K562 (cell line): ENCODE measurements around the gene BSPH1. TPM values are rescaled to one million over a fixed set of nuclear protein-coding genes. Genes with fewer than 3 reads are reported as not detected.

Source experiments
- ATAC-seq: fragments of 200-7000 bp; cut with Tn5 transposase; 3 replicates; pipeline ENCODE4 v1.9.1; 2020; ENCODE audit warnings: moderate library complexity
- BruUV-seq: library from RNA; stranded (reverse); fragments of 400-500 nt; replicated peaks from 2 replicates; lab custom pipeline; 2021; lab: Mats Ljungman, UMichigan
- CTCF ChIA-PET: fragments of 300-600 bp; formaldehyde crosslinking; extraction: SDS; loops from one replicate; lab custom pipeline; 2021; ENCODE audit warnings: low intra/inter-chr PET ratio; lab: Yijun Ruan, JAX
- POLR2A ChIA-PET: fragments of 300-600, 350-650 bp; sonication (Branson Sonifier 250); formaldehyde crosslinking; extraction: SDS; loops from one replicate; lab custom pipeline; 2021; ENCODE audit warnings: antibody characterized with exemption, inconsistent platforms; lab: Yijun Ruan, JAX
- DNase-seq, 4 experiments: peaks; one replicate each; pipeline versions ENCODE4 v3.0.0 to v3.0.0-alpha.2; 2011 to 2018; ENCODE audit warnings: low spot score in 3 of 4, mixed read lengths in 3 of 4; ENCODE audit errors: extremely low read depth in 1 of 4
- FAIRE-seq: peaks from 2 replicates; lab custom pipeline; 2011; peaks lifted over from hg19 to GRCh38; lab: Jason Lieb, UNC
- H2AFZ ChIP-seq: 2 replicates; pipeline ENCODE4 v1.6.0; 2011; ENCODE audit warnings: low read depth, low read length, control low read depth, inconsistent platforms
- H3K27ac ChIP-seq: fragments of 200-600 bp; 3 replicates; pipeline ENCODE4 v1.8.0; 2011; ENCODE audit warnings: low read depth, mild to moderate bottlenecking, control low read depth, inconsistent platforms, low read length, moderate library complexity, mixed read lengths; ENCODE audit errors: extremely low read depth
- H3K27me3 ChIP-seq, 2 experiments: fragments of 300-600 bp in 1 of 2; 2 replicates in 1 of 2; 3 replicates in 1 of 2; pipeline versions ENCODE4 v1.6.0 to v1.8.0; 2011; ENCODE audit warnings: inconsistent platforms in 2 of 2, low read length in 2 of 2, mild to moderate bottlenecking in 1 of 2, mixed read lengths in 1 of 2, moderate library complexity in 1 of 2; ENCODE audit not compliant: control insufficient read depth in 2 of 2, insufficient read depth in 2 of 2
- H3K36me3 ChIP-seq: fragments of 300-600 bp; 3 replicates; pipeline ENCODE4 v1.8.0; 2011; ENCODE audit warnings: mild to moderate bottlenecking, low read length, inconsistent platforms; ENCODE audit not compliant: control insufficient read depth, insufficient read depth
- H3K4me1 ChIP-seq, 2 experiments: fragments of 200-600 bp in 1 of 2; replicated peaks in 1 of 2; 2 replicates in 1 of 2; 3 replicates in 1 of 2; pipeline versions ENCODE4 v1.5.1 to v1.8.0; 2011; ENCODE audit warnings: inconsistent platforms in 2 of 2, low read length in 2 of 2, mild to moderate bottlenecking in 1 of 2, mixed read lengths in 1 of 2, moderate library complexity in 1 of 2; ENCODE audit not compliant: control insufficient read depth in 2 of 2, insufficient read depth in 2 of 2
- H3K4me2 ChIP-seq: 2 replicates; pipeline ENCODE4 v1.6.1; 2011; ENCODE audit warnings: low read length, control low read depth, inconsistent platforms, mixed read lengths; ENCODE audit not compliant: insufficient read depth
- H3K4me3 ChIP-seq: fragments of 200-600 bp; sonication (generic), shearing (Covaris generic); 2 replicates; pipeline ENCODE4 v1.5.1; 2016; ENCODE audit warnings: control low read depth, inconsistent platforms
- H3K79me2 ChIP-seq: fragments of 200-600 bp; 3 replicates; pipeline ENCODE4 v1.8.0; 2011; ENCODE audit warnings: low read length, inconsistent platforms; ENCODE audit not compliant: control insufficient read depth, insufficient read depth
- H3K9ac ChIP-seq, 2 experiments: 2 replicates each; pipeline versions ENCODE4 v1.6.0 to v1.6.1; 2011; ENCODE audit warnings: low read depth in 2 of 2, low read length in 2 of 2, control low read depth in 1 of 2, inconsistent platforms in 1 of 2, mild to moderate bottlenecking in 1 of 2, mixed read lengths in 1 of 2; ENCODE audit not compliant: insufficient read depth in 1 of 2
- H3K9me1 ChIP-seq: one replicate; pipeline ENCODE4 v1.6.0; 2011; ENCODE audit warnings: inconsistent platforms, mild to moderate bottlenecking, low read length, moderate library complexity; ENCODE audit not compliant: control insufficient read depth, insufficient read depth
- H3K9me3 ChIP-seq: replicated peaks from 2 replicates; pipeline ENCODE4 v1.5.1; 2011; ENCODE audit warnings: low read depth, low read length, inconsistent platforms; ENCODE audit not compliant: control insufficient read depth, insufficient read depth
- H4K20me1 ChIP-seq: replicated peaks from 2 replicates; pipeline ENCODE4 v1.6.1; 2011; ENCODE audit warnings: low read length, inconsistent platforms, mixed read lengths; ENCODE audit not compliant: control insufficient read depth, insufficient read depth
- BRD4 ChIP-seq: fragments of 200-600 bp; sonication (generic); IDR thresholded peaks from 2 replicates; pipeline ENCODE4 v1.6.1; 2017; ENCODE audit warnings: inconsistent platforms
- CCAR2 ChIP-seq: fragments of 200-400 bp; formaldehyde crosslinking; IDR thresholded peaks from 2 replicates; pipeline ENCODE4 v1.6.1; 2017; ENCODE audit warnings: mild to moderate bottlenecking, low read depth, low read length
- GTF2A2 ChIP-seq: IDR thresholded peaks from 2 replicates; pipeline ENCODE4 v1.6.1; 2016; ENCODE audit warnings: mild to moderate bottlenecking, missing genetic modification characterization, missing compliant biosample characterization
- HDAC2 ChIP-seq: fragments of 450-650 bp; IDR thresholded peaks from 2 replicates; pipeline ENCODE4 v1.6.1; 2016; ENCODE audit warnings: mild to moderate bottlenecking
- HEY1 ChIP-seq: fragments of 250-450 bp; sonication (Bioruptor Pico); IDR thresholded peaks from 2 replicates; pipeline ENCODE4 v1.5.0; 2020; ENCODE audit warnings: mild to moderate bottlenecking, moderate library complexity, borderline replicate concordance
- HNRNPH1 ChIP-seq: fragments of 200-400 bp; formaldehyde crosslinking; optimal IDR thresholded peaks from 2 replicates; pipeline ENCODE3; 2017; ENCODE audit warnings: low read depth, mild to moderate bottlenecking, low read length, moderate library complexity
- MAFG ChIP-seq: fragments of 450-650 bp; conservative IDR thresholded peaks from 2 replicates; pipeline ENCODE4 v1.6.1; 2016; ENCODE audit warnings: missing genetic modification characterization, missing compliant biosample characterization
- NBN ChIP-seq: fragments of 450-650 bp; IDR thresholded peaks from 2 replicates; pipeline ENCODE4 v1.6.1; 2016; ENCODE audit warnings: low read depth, mild to moderate bottlenecking
- NCOA2 ChIP-seq, 2 experiments: fragments of 450-650 bp; IDR thresholded peaks; 2 replicates each; pipeline ENCODE4 v1.6.1; 2018; ENCODE audit warnings: mild to moderate bottlenecking in 2 of 2, moderate library complexity in 1 of 2; ENCODE audit not compliant: partially characterized antibody in 2 of 2
- POLR2H ChIP-seq: IDR thresholded peaks from 2 replicates; pipeline ENCODE4 v1.6.1; 2016; ENCODE audit warnings: missing genetic modification characterization, low read depth, mild to moderate bottlenecking, control low read depth, missing compliant biosample characterization, moderate library complexity
- ZFP30 ChIP-seq: fragments of 250-450 bp; sonication (Bioruptor Pico); IDR thresholded peaks from 2 replicates; pipeline ENCODE4 v1.8.0; 2022; ENCODE audit warnings: moderate library complexity, mild to moderate bottlenecking, inconsistent platforms, borderline replicate concordance
- ZNF146 ChIP-seq: IDR thresholded peaks from one replicate; pipeline ENCODE4 v1.6.1; 2018; ENCODE audit warnings: missing compliant biosample characterization; ENCODE audit not compliant: unreplicated experiment
- ZNF316 ChIP-seq: fragments of 450-650 bp; IDR thresholded peaks from 2 replicates; pipeline ENCODE4 v1.6.1; 2016
- ZNF444 ChIP-seq: fragments of 250-450 bp; sonication (Bioruptor Pico); IDR thresholded peaks from 2 replicates; pipeline ENCODE4 v1.4.0; 2020; ENCODE audit warnings: mild to moderate bottlenecking, moderate library complexity
- ZNF766 ChIP-seq: fragments of 200-800 bp; sonication (Bioruptor generic); conservative IDR thresholded peaks from 2 replicates; pipeline ENCODE4 v1.6.1; 2016; ENCODE audit warnings: missing genetic modification characterization, missing compliant biosample characterization
- WGBS: fragments of 100-300 bp; shearing (Covaris generic); methylation state at CpG from one replicate; pipeline ENCODE4 v1.1.6; 2016; ENCODE audit warnings: low coverage, mixed read lengths; ENCODE audit not compliant: insufficient coverage; ENCODE audit errors: missing lambda C conversion rate; 5-methylcytosine and 5-hydroxymethylcytosine counted together
- in situ Hi-C: fragments of 300-500 bp; cut with MboI; formaldehyde crosslinking; loops from 4 replicates; pipeline ENCODE4 v1.15.0; 2018; ENCODE audit warnings: inconsistent platforms, mixed read lengths
- intact Hi-C: fragments of 100-400 bp; cut with micrococcal nuclease; formaldehyde crosslinking; loops from 2 replicates; pipeline ENCODE4 v1.14.2; 2022
- polyA plus RNA-seq, 8 experiments: library from polyadenylated mRNA; depleted of rRNA in 4 of 8; stranded (reverse) in 5 of 8; unstranded in 3 of 8; fragments of >200 nt; fragmentation: Nextera tagmentation in 2 of 8; fragmentation: Illumina TruSeq in 1 of 8; extraction: Ambion mirVana in 2 of 8; extraction: Trizol in 1 of 8; gene quantifications; 2 replicates each; pipeline versions ENCODE4 v1.2.1 to v1.2.3, GENCODE V29; 2011 to 2014; ENCODE audit warnings: inconsistent platforms in 1 of 8, missing spikeins in 1 of 8
- total RNA-seq, 7 experiments: library from RNA; depleted of rRNA in 6 of 7; stranded (reverse); fragments of >200 nt in 6 of 7; fragmentation: Illumina TruSeq in 2 of 7; extraction: Trizol in 2 of 7; gene quantifications; 2 replicates each; pipeline versions ENCODE4 v1.2.1 to v1.2.3, GENCODE V29; 2011 to 2021; ENCODE audit warnings: low replicate concordance in 1 of 7
- TF ChIP-seq, protein P1 (sequence below): sonication (generic); formaldehyde crosslinking; IDR thresholded peaks from 2 replicates; pipeline ENCODE4 v1.8.0; 2022; ENCODE audit warnings: missing genetic modification reagents, mild to moderate bottlenecking, borderline replicate concordance
- TF ChIP-seq, protein P2 (sequence below): fragments of 250-450 bp; sonication (Bioruptor Pico); IDR thresholded peaks from 2 replicates; pipeline ENCODE4 v1.8.0; 2021; ENCODE audit warnings: borderline replicate concordance, mild to moderate bottlenecking, moderate library complexity; ENCODE audit not compliant: poor library complexity, severe bottlenecking
- TF ChIP-seq, protein P3 (sequence below), 3 experiments: fragments of 200-800 bp in 1 of 3; fragments of 250-450 bp in 1 of 3; fragments of 450-650 bp in 1 of 3; sonication (Bioruptor Pico) in 1 of 3; sonication (Bioruptor generic) in 1 of 3; formaldehyde crosslinking in 1 of 3; IDR thresholded peaks; 2 replicates each; pipeline versions ENCODE4 v1.6.1 to v1.8.0; 2016 to 2022; ENCODE audit warnings: mild to moderate bottlenecking in 2 of 3, missing genetic modification characterization in 2 of 3, missing compliant biosample characterization in 1 of 3, moderate library complexity in 1 of 3

Gene BSPH1
- total and polyA plus RNA-seq, 9 of the 15 experiments (the other 6 are each of a cell fraction or from before 2014, with no cell fraction given), result not detected

DNA sequence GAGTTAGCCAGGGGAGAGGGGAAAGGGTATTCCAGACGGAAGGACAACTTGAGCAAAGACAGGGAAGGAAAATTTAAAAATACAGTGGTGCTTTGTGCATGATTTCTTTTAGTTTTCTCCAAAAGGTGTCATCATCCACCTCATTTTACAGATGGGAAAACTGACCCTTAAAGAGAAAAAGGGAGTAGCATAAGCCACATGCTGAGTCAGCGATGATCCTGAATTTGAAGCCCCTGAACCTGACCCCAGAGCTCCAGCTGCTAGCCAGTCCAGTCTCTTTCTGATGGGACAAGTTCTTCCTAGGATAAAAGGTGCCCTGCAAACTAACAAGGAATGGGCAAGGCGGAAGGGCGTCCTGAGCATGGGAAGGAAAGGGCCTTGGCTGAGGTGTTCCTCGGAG, 41.6 kb upstream of the BSPH1 start (continued):
- TF ChIP-seq, protein P1, sequence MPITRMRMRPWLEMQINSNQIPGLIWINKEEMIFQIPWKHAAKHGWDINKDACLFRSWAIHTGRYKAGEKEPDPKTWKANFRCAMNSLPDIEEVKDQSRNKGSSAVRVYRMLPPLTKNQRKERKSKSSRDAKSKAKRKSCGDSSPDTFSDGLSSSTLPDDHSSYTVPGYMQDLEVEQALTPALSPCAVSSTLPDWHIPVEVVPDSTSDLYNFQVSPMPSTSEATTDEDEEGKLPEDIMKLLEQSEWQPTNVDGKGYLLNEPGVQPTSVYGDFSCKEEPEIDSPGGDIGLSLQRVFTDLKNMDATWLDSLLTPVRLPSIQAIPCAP (CRISPR knock-in tag), result no peak
- TF ChIP-seq MAFG (tag) (0 out of 2 replicates have a peak, but pooled peaks have one; percentile 14), BRD4 (no peak), CCAR2 (no peak), POLR2H (no peak), ZNF316 (peak; percentile 75)

DNA sequence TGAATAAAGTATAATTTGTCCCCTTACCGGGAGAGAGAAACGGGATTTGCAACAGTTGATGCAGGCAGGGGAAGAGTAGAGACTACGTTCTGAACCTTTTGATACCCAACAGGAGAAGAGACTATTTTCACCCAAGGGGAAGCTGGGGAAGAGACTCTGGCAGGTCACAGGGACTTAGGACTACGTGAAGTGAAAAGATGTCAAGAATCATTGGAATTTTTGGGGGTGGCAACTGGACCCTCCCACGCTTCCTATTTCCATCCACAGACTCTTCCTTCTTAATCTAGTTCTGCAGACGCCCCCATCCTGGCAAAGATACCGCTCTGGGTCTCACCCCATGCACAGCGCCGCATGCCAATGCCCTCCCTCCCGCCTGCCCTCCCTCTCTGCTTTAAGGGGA, 38.1 kb upstream of the BSPH1 start:
- no peak for ATAC-seq
- TF ChIP-seq HNRNPH1 (no peak), HEY1 (CRISPR knock-in tag) (no peak), ZNF444 (CRISPR knock-in tag) (no peak), GTF2A2 (tag) (no peak), HDAC2 (no peak), ZNF766 (CRISPR knock-in tag) (no peak), NCOA2 (IDR thresholded peaks at IDR 0.05; ENCODE audit: partially characterized antibody in 2 of 2) (no peak), ZFP30 (no peak), ZNF146 (CRISPR knock-in tag) (no peak), NBN (no peak)
- TF ChIP-seq, protein P2, sequence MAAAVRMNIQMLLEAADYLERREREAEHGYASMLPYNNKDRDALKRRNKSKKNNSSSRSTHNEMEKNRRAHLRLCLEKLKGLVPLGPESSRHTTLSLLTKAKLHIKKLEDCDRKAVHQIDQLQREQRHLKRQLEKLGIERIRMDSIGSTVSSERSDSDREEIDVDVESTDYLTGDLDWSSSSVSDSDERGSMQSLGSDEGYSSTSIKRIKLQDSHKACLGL (CRISPR knock-in tag), result no peak
- TF ChIP-seq, protein P3, sequence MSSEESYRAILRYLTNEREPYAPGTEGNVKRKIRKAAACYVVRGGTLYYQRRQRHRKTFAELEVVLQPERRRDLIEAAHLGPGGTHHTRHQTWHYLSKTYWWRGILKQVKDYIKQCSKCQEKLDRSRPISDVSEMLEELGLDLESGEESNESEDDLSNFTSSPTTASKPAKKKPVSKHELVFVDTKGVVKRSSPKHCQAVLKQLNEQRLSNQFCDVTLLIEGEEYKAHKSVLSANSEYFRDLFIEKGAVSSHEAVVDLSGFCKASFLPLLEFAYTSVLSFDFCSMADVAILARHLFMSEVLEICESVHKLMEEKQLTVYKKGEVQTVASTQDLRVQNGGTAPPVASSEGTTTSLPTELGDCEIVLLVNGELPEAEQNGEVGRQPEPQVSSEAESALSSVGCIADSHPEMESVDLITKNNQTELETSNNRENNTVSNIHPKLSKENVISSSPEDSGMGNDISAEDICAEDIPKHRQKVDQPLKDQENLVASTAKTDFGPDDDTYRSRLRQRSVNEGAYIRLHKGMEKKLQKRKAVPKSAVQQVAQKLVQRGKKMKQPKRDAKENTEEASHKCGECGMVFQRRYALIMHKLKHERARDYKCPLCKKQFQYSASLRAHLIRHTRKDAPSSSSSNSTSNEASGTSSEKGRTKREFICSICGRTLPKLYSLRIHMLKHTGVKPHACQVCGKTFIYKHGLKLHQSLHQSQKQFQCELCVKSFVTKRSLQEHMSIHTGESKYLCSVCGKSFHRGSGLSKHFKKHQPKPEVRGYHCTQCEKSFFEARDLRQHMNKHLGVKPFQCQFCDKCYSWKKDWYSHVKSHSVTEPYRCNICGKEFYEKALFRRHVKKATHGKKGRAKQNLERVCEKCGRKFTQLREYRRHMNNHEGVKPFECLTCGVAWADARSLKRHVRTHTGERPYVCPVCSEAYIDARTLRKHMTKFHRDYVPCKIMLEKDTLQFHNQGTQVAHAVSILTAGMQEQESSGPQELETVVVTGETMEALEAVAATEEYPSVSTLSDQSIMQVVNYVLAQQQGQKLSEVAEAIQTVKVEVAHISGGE (CRISPR knock-in tag; IDR thresholded peaks at IDR 0.05), result no peak

More for the DNA sequence above, 38.1 kb upstream of the BSPH1 start:
- no TSS peak for BruUV-seq
- H3K4me2 ChIP-seq, result no peak overlapping the region
- H3K4me3 ChIP-seq, result no peak overlapping the region
- under 1% methylated on average over 10 of the region's 10 CpGs for WGBS
- CTCF ChIA-PET, result no interaction called here
- H3K27me3 ChIP-seq, result peaks cover 6 to 25% of the 10 kb centered on the region in 2 experiments; a peak in 4 of 5 replicates
- no peaks in the 10 kb centered on the region for H3K79me2 ChIP-seq
- no peak overlapping the region for H2AFZ ChIP-seq
- H3K36me3 ChIP-seq, result no peaks in the 10 kb centered on the region
- FAIRE-seq (no peak), DNase-seq (no peak)
- POLR2A ChIA-PET, result no interaction called here
- H4K20me1 ChIP-seq, result no peaks in the 10 kb centered on the region
- no peak overlapping the region for H3K9ac ChIP-seq
- H3K9me3 ChIP-seq, result no peaks in the 10 kb centered on the region
- H3K9me1 ChIP-seq, result no peaks in the 10 kb centered on the region
- in situ Hi-C loops (no loop called here), intact Hi-C loops (no loop called here)
- H3K27ac ChIP-seq, result no peak overlapping the region
- no peaks in the 10 kb centered on the region for H3K4me1 ChIP-seq
